GM21515 (cell line): ENCODE results near the gene NAV2.
A peak's percentile ranks its signal among the peaks of the same experiment; 100 is the strongest.
"Not testable (repeated sequence)": the region's sequence is repeated elsewhere in the genome, so short reads cannot be mapped to it uniquely, and the experiment has no call there.

Experiments used
- ATAC-seq: cut with Tn5 transposase; IDR thresholded peaks from one replicate; pipeline ENCODE4 v1.9.1; 2021; ENCODE audit not compliant: unreplicated experiment

NAV2 gene

GRCh38 chr11:19938866-19939265 is 226.2 kb downstream of the NAV2 start:
- peak; percentile 29 for ATAC-seq

GRCh38 chr11:19939415-19939929 is 226.8 kb downstream of the NAV2 start:
- ATAC-seq = no peak

- no peak for ATAC-seq
Observed at GRCh38 chr11:19940831-19941230, 228.2 kb downstream of the NAV2 start.

GRCh38 chr11:19946681-19947080 is 234.0 kb downstream of the NAV2 start:
- no peak for ATAC-seq

- ATAC-seq = no peak
Observed at GRCh38 chr11:19947537-19948114, 235.0 kb downstream of the NAV2 start.

- ATAC-seq = no peak
Observed at GRCh38 chr11:19949606-19950005, 237.0 kb downstream of the NAV2 start.

GRCh38 chr11:19951558-19952115 is 239.0 kb downstream of the NAV2 start:
- ATAC-seq = peak; percentile 79

- ATAC-seq = no peak
Observed at GRCh38 chr11:19952116-19952605, 239.5 kb downstream of the NAV2 start.

GRCh38 chr11:19952911-19953310 is 240.3 kb downstream of the NAV2 start:
- ATAC-seq = no peak

- ATAC-seq = no peak
Observed at GRCh38 chr11:19953336-19953735, 240.7 kb downstream of the NAV2 start.

- ATAC-seq = no peak
Observed at GRCh38 chr11:19953909-19954308, 241.3 kb downstream of the NAV2 start.

- no peak for ATAC-seq
Observed at GRCh38 chr11:19954899-19955298, 242.3 kb downstream of the NAV2 start.

- ATAC-seq = no peak
Observed at GRCh38 chr11:19955660-19956059, 243.0 kb downstream of the NAV2 start.

GRCh38 chr11:19956228-19956627 is 243.6 kb downstream of the NAV2 start:
- no peak for ATAC-seq

GRCh38 chr11:19957294-19957943 is 244.8 kb downstream of the NAV2 start:
- no peak for ATAC-seq

- no peak for ATAC-seq
Observed at GRCh38 chr11:19958204-19958603, 245.6 kb downstream of the NAV2 start.

GRCh38 chr11:19959210-19959609 is 246.6 kb downstream of the NAV2 start:
- no peak for ATAC-seq

GRCh38 chr11:19959648-19960059 is 247.0 kb downstream of the NAV2 start:
- no peak for ATAC-seq

GRCh38 chr11:19960410-19960809 is 247.8 kb downstream of the NAV2 start:
- not testable (repeated sequence) for ATAC-seq

GRCh38 chr11:19961225-19961624 is 248.6 kb downstream of the NAV2 start:
- no peak for ATAC-seq

GRCh38 chr11:19962053-19962800 is 249.6 kb downstream of the NAV2 start:
- no peak for ATAC-seq

GRCh38 chr11:19962801-19963175 is 250.2 kb downstream of the NAV2 start:
- no peak for ATAC-seq
